IPS DF 6.9 (cell line): Measurements from ENCODE around the gene AP2A2.

Experiments
- DNase-seq: peaks from one replicate; pipeline ENCODE4 v3.0.0-alpha.2; 2013; ENCODE audit warnings: low read depth, low spot score
- H3K27ac ChIP-seq: one replicate; pipeline ENCODE4 v1.5.1; 2013; ENCODE audit warnings: low read length, control low read depth
- H3K27me3 ChIP-seq: 2 replicates; pipeline ENCODE4 v1.6.1; 2013; ENCODE audit warnings: mild to moderate bottlenecking, low read length; ENCODE audit not compliant: control insufficient read depth, insufficient read depth
- H3K36me3 ChIP-seq: 2 replicates; pipeline ENCODE4 v1.6.1; 2013; ENCODE audit warnings: low read length; ENCODE audit not compliant: control insufficient read depth, insufficient read depth
- H3K4me1 ChIP-seq: 2 replicates; pipeline ENCODE4 v1.6.1; 2013; ENCODE audit warnings: low read length; ENCODE audit not compliant: control insufficient read depth, insufficient read depth
- H3K4me3 ChIP-seq: 2 replicates; pipeline ENCODE4 v1.5.1; 2013; ENCODE audit warnings: mild to moderate bottlenecking, low read length
- H3K9me3 ChIP-seq: 2 replicates; pipeline ENCODE4 v1.6.1; 2013; ENCODE audit warnings: low read length, inconsistent platforms; ENCODE audit not compliant: control insufficient read depth, insufficient read depth
- WGBS: extraction: QIAGEN DNeasy Blood & Tissue Kit; methylation state at CpG from one replicate; pipeline ENCODE4 v1.1.7; 2013; ENCODE audit warnings: mixed read lengths, missing lambda C conversion rate; ENCODE audit not compliant: insufficient read length, insufficient coverage; 5-methylcytosine and 5-hydroxymethylcytosine counted together

AP2A2 gene

DNA sequence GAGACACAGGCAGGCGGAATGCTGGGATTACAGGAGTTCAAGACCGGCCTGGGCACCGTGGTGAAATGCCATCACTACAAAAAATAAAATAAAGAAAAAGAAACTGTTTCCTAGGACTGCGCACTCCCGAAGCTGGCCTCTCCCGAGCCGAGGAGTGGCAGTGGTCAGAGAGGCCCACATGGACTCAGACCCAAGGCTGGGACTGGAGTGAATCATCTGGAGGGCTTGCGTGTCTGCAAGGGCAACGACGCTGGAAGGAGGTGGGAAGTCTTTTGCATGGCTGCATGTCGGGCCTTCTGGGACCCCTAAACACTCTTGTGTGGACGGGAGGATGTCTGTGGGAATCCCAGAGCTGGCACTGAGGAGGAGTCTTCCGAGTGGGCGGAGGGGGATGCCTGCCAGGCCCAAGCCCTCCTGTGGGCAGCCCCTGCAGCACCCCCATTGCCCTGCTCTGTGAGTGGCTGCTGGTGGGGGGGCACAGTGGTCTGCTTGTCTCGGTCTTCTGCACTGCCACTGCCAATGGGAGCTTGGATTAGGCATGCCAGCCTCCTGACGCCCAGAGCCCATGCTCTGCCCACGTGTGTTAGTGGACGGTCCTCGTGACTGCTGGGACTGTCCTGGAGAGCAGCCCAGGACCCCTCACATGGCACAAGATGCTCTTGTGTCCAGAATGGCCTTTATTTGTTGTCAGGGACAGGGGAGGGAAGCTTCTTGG lies 1.8 kb upstream of the AP2A2 start:
- no peak overlapping the region for H3K27ac ChIP-seq
- no peaks in the 10 kb centered on the region for H3K36me3 ChIP-seq
- no peak overlapping the region for H3K4me3 ChIP-seq
- no peaks in the 10 kb centered on the region for H3K9me3 ChIP-seq
- DNase-seq = no peak
- no CpG with 5 or more reads among the region's 19 CpGs for WGBS
- no peaks in the 10 kb centered on the region for H3K27me3 ChIP-seq
- H3K4me1 ChIP-seq = peaks cover 1% of the 10 kb centered on the region

DNA sequence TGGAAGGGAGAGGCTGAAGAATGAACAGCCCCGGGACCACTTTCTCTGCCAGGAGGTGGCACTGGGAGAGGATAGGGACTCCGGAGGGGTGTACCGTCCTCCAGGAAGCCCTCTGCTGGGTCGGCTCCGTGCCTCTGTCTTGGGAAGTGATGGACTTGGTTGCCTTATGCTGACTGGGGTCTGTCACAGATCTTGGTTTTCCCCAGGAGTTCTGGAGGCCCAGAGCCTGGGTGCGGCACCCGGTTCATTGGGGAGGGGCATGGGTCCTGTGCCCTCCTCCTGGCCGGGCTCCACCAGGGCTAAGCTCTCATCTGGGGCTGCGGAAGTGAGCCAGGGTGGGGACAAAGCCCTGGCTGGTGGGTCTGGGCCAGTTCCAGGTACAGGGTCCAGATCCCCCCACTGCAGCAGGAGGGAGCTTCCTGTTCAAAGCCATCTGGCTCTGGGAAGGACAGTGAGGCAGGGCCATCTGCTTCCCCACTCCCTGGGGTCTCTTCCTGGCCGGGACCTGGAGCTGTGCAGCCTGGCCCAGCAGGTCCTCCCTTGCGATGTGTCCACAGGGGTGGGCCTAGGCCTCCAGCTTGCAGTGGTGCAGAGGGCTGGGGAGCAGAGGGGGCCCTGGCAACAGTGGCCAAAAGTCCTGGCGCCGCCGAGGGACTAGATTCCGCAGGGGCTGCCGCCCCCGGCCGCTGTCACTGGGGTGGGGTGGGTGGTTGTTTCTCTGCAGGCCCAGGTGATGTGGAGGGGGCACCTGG lies 1.1 kb upstream of the AP2A2 start:
- Histone ChIP-seq H3K27me3 (no peaks in the 10 kb centered on the region), H3K4me1 (peaks cover 1% of the 10 kb centered on the region), H3K4me3 (no peak overlapping the region), H3K9me3 (no peaks in the 10 kb centered on the region), H3K27ac (no peak overlapping the region), H3K36me3 (no peaks in the 10 kb centered on the region)
- no peak for DNase-seq
- no CpG with 5 or more reads among the region's 18 CpGs for WGBS

DNA sequence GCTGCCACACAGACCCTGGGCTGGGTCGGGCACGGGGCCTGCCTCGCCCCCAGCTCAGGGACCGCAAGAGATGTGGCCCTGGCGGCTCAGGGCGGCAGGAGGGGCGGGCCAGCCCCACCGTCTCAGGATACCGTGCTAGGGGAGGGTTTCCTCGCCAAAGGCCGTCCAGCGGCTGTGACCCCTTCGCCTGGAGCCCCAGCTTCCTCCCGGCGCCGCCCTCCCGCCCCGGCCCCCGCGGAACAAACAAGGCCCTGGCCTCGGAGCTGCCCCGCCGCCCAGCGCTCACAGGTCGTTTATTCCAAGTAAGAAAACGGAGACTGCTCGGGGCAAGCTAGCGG lies 543 bp upstream of the AP2A2 start:
- no peak for DNase-seq
- peaks cover 1% of the 10 kb centered on the region for H3K4me1 ChIP-seq
- no peaks in the 10 kb centered on the region for H3K9me3 ChIP-seq
- H3K27me3 ChIP-seq = no peaks in the 10 kb centered on the region
- no CpG with 5 or more reads among the region's 28 CpGs for WGBS
- peak overlapping the region; percentile 14; the same call in 1 of the 2 replicates for H3K4me3 ChIP-seq
- H3K27ac ChIP-seq = no peak overlapping the region
- no peaks in the 10 kb centered on the region for H3K36me3 ChIP-seq

DNA sequence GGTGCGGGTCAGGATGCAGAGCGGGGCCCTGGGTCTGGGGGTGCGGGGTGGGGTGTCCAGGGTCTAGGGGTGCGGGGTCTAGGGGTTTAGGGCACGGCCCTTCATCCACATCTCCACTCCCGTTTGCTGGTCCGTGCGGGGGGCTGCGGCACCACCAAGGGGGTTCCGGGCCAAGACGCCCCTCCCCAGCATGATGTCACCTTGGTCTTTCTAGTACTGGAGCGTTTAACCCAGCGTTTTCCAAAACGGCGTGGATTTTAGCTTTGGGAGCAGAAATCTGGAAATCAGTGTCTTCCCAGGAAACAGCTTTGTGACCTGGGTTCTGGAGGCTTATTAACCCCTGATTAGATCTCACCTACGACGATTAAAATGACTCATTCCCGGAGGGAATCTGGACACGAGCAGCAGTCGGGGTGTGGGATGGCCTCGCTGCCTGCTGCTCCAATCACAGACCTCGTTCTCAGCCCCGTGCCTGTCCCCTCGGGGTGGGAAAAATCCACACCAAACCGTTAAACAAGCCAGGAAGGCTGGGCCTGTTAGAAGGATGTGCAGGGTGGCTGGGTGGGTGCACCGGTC lies 759 bp downstream of the AP2A2 start:
- H3K9me3 ChIP-seq = no peaks in the 10 kb centered on the region
- no peaks in the 10 kb centered on the region for H3K36me3 ChIP-seq
- no peak for DNase-seq
- H3K27ac ChIP-seq = no peak overlapping the region
- peak overlapping the region; percentile 84; the same call in 1 of the 2 replicates for H3K4me3 ChIP-seq
- H3K4me1 ChIP-seq = peaks cover 1% of the 10 kb centered on the region
- H3K27me3 ChIP-seq = no peaks in the 10 kb centered on the region
- no CpG with 5 or more reads among the region's 26 CpGs for WGBS

DNA sequence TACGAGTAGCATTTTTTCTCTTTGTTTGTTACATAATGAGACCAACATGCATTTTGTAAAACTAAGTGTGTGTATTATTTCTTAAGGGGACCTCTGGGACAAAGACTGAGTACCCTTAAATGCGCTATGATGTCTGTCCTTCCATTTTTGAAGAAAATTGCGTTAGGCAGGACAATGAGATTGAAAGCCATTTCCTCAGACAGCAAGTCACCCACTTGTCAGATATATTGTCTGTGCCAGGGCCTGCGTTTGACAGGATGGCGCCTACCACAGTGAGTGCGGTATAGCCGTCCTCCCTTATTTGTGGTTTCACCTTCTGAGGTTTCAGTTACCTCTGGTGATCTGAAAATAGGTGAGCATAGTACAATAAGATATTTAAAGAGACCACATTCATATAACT lies 2.2 kb downstream of the AP2A2 start:
- Histone ChIP-seq H3K9me3 (no peaks in the 10 kb centered on the region), H3K4me3 (no peak overlapping the region), H3K4me1 (peaks cover 1% of the 10 kb centered on the region), H3K36me3 (no peaks in the 10 kb centered on the region), H3K27ac (no peak overlapping the region), H3K27me3 (no peaks in the 10 kb centered on the region)
- DNase-seq = no peak
- WGBS = no CpG with 5 or more reads among the region's 7 CpGs

DNA sequence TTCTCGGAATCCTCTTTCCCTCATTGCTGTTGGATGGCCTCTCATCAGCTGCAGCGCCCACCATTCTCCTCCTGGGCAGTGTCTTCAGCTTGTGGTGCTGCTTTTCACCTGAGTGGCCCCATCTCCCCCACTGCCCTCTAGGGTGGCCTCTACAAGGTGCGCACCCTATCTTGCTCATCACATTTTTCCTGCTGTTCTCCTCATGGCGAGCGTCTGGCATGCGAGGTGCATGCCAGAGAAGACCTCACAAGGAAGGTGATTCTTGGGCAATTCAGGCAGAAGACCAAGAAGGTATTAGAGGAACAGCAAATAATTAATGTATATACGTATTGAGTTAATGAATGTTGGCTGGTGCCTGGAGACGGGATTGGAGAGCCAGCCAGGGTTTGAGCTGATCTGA lies 3.1 kb downstream of the AP2A2 start:
- Histone ChIP-seq H3K27ac (no peak overlapping the region), H3K36me3 (no peaks in the 10 kb centered on the region), H3K4me1 (peaks cover 7% of the 10 kb centered on the region)

DNA sequence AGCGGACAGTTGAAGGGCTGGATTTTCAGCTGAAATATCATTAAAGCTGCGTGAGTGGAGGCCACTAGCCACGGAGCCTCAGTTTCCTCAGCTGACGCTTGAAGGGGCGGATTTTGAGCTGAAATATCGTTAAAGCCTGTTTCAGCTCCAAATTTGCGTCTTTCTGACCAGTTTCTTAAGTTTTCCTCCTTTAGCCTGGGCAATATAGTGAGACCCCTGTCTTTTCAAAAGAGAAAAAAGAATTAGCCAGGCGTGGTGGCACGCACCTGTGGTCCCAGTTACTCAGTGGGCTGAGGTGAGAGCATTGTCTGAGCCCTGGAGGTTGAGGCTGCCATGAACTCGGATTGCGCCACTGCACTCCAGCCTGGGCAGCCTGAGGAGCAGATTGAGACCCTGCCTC lies 3.7 kb downstream of the AP2A2 start:
- no peak overlapping the region for H3K4me3 ChIP-seq
- no peak overlapping the region for H3K27ac ChIP-seq
- no peak for DNase-seq
- no peaks in the 10 kb centered on the region for H3K36me3 ChIP-seq
- no CpG with 5 or more reads among the region's 11 CpGs for WGBS
- H3K27me3 ChIP-seq = no peaks in the 10 kb centered on the region
- H3K4me1 ChIP-seq = peaks cover 9% of the 10 kb centered on the region
- no peaks in the 10 kb centered on the region for H3K9me3 ChIP-seq

More for the DNA sequence above, 3.1 kb downstream of the AP2A2 start:
- DNase-seq = no peak
- H3K9me3 ChIP-seq = no peaks in the 10 kb centered on the region
- H3K27me3 ChIP-seq = no peaks in the 10 kb centered on the region
- H3K4me3 ChIP-seq = no peak overlapping the region
- WGBS = no CpG with 5 or more reads among the region's 8 CpGs

DNA sequence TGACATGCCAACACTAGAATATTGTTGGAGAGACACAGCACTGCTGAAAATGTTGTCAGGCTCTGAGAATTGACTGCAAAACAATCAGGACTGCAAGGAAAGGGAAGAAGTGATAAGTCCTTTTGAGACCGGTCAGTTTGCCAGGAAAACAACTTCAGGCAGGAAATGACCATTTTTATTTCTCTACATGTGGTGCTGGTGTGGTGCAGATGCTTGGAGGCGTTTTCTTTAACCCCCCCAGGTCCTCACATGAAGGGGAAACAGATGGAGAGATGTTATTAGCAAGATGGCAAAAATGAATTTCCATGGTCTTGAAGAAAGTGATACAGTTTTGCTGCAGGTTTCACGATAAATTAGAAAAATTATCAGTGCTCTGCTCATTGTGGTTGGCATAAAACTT lies 5.7 kb downstream of the AP2A2 start:
- no peaks in the 10 kb centered on the region for H3K36me3 ChIP-seq
- DNase-seq = no peak
- peaks cover 9% of the 10 kb centered on the region for H3K4me1 ChIP-seq
- H3K27ac ChIP-seq = no peak overlapping the region
- no peak overlapping the region for H3K4me3 ChIP-seq
- H3K27me3 ChIP-seq = no peaks in the 10 kb centered on the region
- no CpG with 5 or more reads among the region's 3 CpGs for WGBS
- H3K9me3 ChIP-seq = no peaks in the 10 kb centered on the region

DNA sequence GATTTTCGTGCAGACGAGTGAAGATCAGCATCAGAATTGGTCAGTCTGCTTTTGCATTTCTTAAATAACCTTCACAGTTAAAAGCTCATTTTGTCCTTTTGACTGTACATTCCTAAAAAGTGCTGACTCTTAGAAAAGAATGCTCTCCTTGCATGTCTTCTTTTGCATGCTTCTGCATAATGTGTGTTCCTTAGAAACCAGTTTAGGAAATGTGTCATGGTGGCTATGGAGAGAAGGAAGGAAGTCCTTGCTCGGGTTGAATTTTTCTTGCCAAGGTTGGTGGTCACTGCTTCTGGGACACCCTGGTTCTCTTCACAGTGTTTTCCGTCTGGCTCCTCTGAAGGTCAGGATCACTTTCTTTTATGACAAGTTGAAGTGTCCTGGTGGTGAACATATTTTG lies 6.8 kb downstream of the AP2A2 start:
- peaks cover 7% of the 10 kb centered on the region for H3K4me1 ChIP-seq
- H3K36me3 ChIP-seq = no peaks in the 10 kb centered on the region
- no peak for DNase-seq
- H3K9me3 ChIP-seq = no peaks in the 10 kb centered on the region
- no peak overlapping the region for H3K27ac ChIP-seq
- no peak overlapping the region for H3K4me3 ChIP-seq
- H3K27me3 ChIP-seq = no peaks in the 10 kb centered on the region
- WGBS = no CpG with 5 or more reads among the region's 4 CpGs

DNA sequence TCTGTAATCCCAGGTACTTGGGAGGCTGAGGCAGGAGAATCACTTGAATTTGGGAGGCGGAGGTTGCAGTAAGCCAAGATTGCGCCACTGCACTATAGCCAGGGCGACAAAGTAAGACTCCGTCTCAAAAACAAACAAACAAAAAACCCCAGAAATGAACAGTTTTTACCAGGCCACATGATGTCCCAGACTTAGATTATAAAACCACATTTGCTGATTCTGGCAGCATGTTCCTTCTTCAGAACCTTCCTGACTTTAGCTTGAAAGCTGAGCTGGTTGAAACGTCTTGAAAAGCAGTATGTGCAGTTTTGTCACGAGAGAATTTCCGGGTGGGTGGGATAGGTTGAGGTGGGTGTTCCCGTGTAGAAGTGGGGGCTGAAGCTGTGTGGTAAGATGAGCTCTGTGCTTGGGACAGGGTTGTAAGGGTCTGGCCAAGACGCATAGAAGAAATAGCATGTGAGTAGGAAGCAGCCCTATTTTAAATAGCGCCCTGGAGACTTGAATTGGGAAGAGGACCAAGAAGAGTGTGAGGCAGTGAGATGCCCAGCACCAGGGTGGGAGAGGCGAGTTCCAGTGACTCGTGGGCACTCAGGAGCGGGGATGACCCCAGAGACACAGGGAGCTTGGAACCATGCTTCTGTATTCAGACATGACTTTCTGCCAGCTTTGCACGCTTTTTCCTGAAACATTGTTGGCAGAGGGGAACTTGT lies 7.6 kb downstream of the AP2A2 start:
- Histone ChIP-seq H3K27ac (no peak overlapping the region), H3K27me3 (no peaks in the 10 kb centered on the region), H3K4me3 (no peak overlapping the region), H3K36me3 (no peaks in the 10 kb centered on the region), H3K4me1 (peaks cover 11% of the 10 kb centered on the region), H3K9me3 (no peaks in the 10 kb centered on the region)
- no peak for DNase-seq
- WGBS = no CpG with 5 or more reads among the region's 14 CpGs
